Hepatocyte (in vitro differentiated cells): ENCODE results near the gene CCDC74B. TPM values are rescaled to one million over a fixed set of nuclear protein-coding genes. Genes with fewer than 3 reads are reported as not detected.
"Not testable (repeated sequence)": the region's sequence is repeated elsewhere in the genome, so short reads cannot be mapped to it uniquely, and the experiment has no call there.

Source experiments
- DNase-seq: peaks from one replicate; pipeline ENCODE4 v3.0.0-alpha.2; 2016; ENCODE audit warnings: low spot score
- H2AFZ ChIP-seq: fragments of 200-600 bp; sonication (generic); 2 replicates; pipeline ENCODE4 v1.6.0; 2016; ENCODE audit warnings: antibody characterized with exemption, mild to moderate bottlenecking
- H3K27ac ChIP-seq: fragments of 200-600 bp; sonication (generic); 2 replicates; pipeline ENCODE4 v1.5.1; 2016; ENCODE audit warnings: mild to moderate bottlenecking
- H3K27me3 ChIP-seq: fragments of 200-600 bp; sonication (generic); 2 replicates; pipeline ENCODE4 v1.6.1; 2016
- H3K36me3 ChIP-seq: fragments of 200-600 bp; sonication (generic); replicated peaks from 2 replicates; pipeline ENCODE4 v1.5.1; 2016; ENCODE audit warnings: low read depth; ENCODE audit not compliant: insufficient read depth
- H3K4me1 ChIP-seq: fragments of 200-600 bp; sonication (generic); 2 replicates; pipeline ENCODE4 v1.5.1; 2016; ENCODE audit warnings: mild to moderate bottlenecking, moderate library complexity; ENCODE audit not compliant: insufficient read depth
- H3K4me2 ChIP-seq: fragments of 200-600 bp; sonication (generic); 2 replicates; pipeline ENCODE4 v1.6.0; 2016
- H3K4me3 ChIP-seq: fragments of 200-600 bp; sonication (generic); 2 replicates; pipeline ENCODE4 v1.5.1; 2016; ENCODE audit warnings: mild to moderate bottlenecking
- H3K79me2 ChIP-seq: fragments of 200-600 bp; sonication (generic); 2 replicates; pipeline ENCODE4 v1.6.0; 2017; ENCODE audit warnings: mild to moderate bottlenecking
- H3K9me2 ChIP-seq: fragments of 200-600 bp; sonication (generic); replicated peaks from 2 replicates; pipeline ENCODE4 v1.6.0; 2017; ENCODE audit warnings: mild to moderate bottlenecking; ENCODE audit not compliant: insufficient read depth
- H3K9me3 ChIP-seq: fragments of 200-600 bp; sonication (generic); 2 replicates; pipeline ENCODE4 v1.5.1; 2016; ENCODE audit warnings: low read depth, mild to moderate bottlenecking
- H4K20me1 ChIP-seq: fragments of 200-600 bp; sonication (generic); 2 replicates; pipeline ENCODE4 v1.6.0; 2016; ENCODE audit warnings: mild to moderate bottlenecking; ENCODE audit not compliant: insufficient read depth, poor library complexity, severe bottlenecking
- WGBS: methylation state at CpG from one replicate; pipeline ENCODE4 v1.1.6; 2016; ENCODE audit warnings: low lambda C conversion rate; ENCODE audit errors: missing lambda C conversion rate; 5-methylcytosine and 5-hydroxymethylcytosine counted together
- polyA plus RNA-seq: library from polyadenylated mRNA; unstranded; fragments of >200 nt; fragmentation: Nextera tagmentation; extraction: Ambion mirVana; gene quantifications from 2 replicates; pipeline ENCODE4 v1.2.1, GENCODE V29; 2016
- total RNA-seq: library from RNA; depleted of rRNA; stranded (reverse); fragments of >200 nt; gene quantifications from 2 replicates; pipeline ENCODE4 v1.2.3, GENCODE V29; 2014

CCDC74B gene
- total and polyA plus RNA-seq, 2 experiments from 2014 or later = 3.8 to 5.3 TPM

- not testable (repeated sequence) for H3K27me3 ChIP-seq, H3K9me2 ChIP-seq, H3K79me2 ChIP-seq, H2AFZ ChIP-seq, DNase-seq, H3K4me2 ChIP-seq, H4K20me1 ChIP-seq, H3K4me3 ChIP-seq, H3K9me3 ChIP-seq, H3K36me3 ChIP-seq, H3K27ac ChIP-seq, H3K4me1 ChIP-seq
- WGBS = 97% methylated on average over 13 of the region's 13 CpGs
Observed at GRCh38 chr2:130142396-130143265, 2.3 kb downstream of the CCDC74B start.

GRCh38 chr2:130141645-130142370 lies 3.1 kb downstream of the CCDC74B start:
- not testable (repeated sequence) for H3K9me3 ChIP-seq, H3K79me2 ChIP-seq, H3K27me3 ChIP-seq, H3K36me3 ChIP-seq, H3K9me2 ChIP-seq, H3K4me1 ChIP-seq, H4K20me1 ChIP-seq, H2AFZ ChIP-seq, H3K27ac ChIP-seq, DNase-seq, H3K4me3 ChIP-seq, H3K4me2 ChIP-seq
- WGBS = 92% methylated on average over 10 of the region's 22 CpGs

GRCh38 chr2:130141002-130141401 lies 3.9 kb downstream of the CCDC74B start:
- H3K9me3 ChIP-seq, DNase-seq, H3K36me3 ChIP-seq, H2AFZ ChIP-seq, H3K4me1 ChIP-seq, H3K4me2 ChIP-seq, H3K27ac ChIP-seq, H3K27me3 ChIP-seq, H3K79me2 ChIP-seq, H3K4me3 ChIP-seq, H3K9me2 ChIP-seq, H4K20me1 ChIP-seq: not testable (repeated sequence)
- WGBS = 96% methylated on average over 4 of the region's 6 CpGs

GRCh38 chr2:130140516-130140915 lies 4.4 kb downstream of the CCDC74B start:
- H3K27me3 ChIP-seq, DNase-seq, H3K79me2 ChIP-seq, H3K4me1 ChIP-seq, H2AFZ ChIP-seq, H3K4me3 ChIP-seq, H3K27ac ChIP-seq, H3K9me3 ChIP-seq, H3K4me2 ChIP-seq, H3K36me3 ChIP-seq, H4K20me1 ChIP-seq, H3K9me2 ChIP-seq: not testable (repeated sequence)
- WGBS = 93% methylated on average over 5 of the region's 7 CpGs

GRCh38 chr2:130139331-130140280 lies 5.3 kb downstream of the CCDC74B start:
- H3K36me3 ChIP-seq, H3K4me3 ChIP-seq, DNase-seq, H3K4me2 ChIP-seq, H3K9me2 ChIP-seq, H3K9me3 ChIP-seq, H3K27ac ChIP-seq, H4K20me1 ChIP-seq, H3K27me3 ChIP-seq, H3K4me1 ChIP-seq, H2AFZ ChIP-seq: not testable (repeated sequence)
- 91% methylated on average over 29 of the region's 30 CpGs for WGBS
- peaks cover 18% of the 10 kb centered on the region for H3K79me2 ChIP-seq

GRCh38 chr2:130138841-130139251 lies 6.1 kb downstream of the CCDC74B start:
- peaks cover 26% of the 10 kb centered on the region for H3K79me2 ChIP-seq
- not testable (repeated sequence) for H2AFZ ChIP-seq, H3K4me1 ChIP-seq, H3K9me2 ChIP-seq, H4K20me1 ChIP-seq, H3K36me3 ChIP-seq, H3K27me3 ChIP-seq, DNase-seq, H3K27ac ChIP-seq, H3K4me2 ChIP-seq, H3K9me3 ChIP-seq, H3K4me3 ChIP-seq
- WGBS = 94% methylated on average over 14 of the region's 15 CpGs

- not testable (repeated sequence) for H3K4me2 ChIP-seq, H2AFZ ChIP-seq, H3K4me1 ChIP-seq, H3K9me2 ChIP-seq, H3K27me3 ChIP-seq, H3K27ac ChIP-seq, H3K4me3 ChIP-seq, H3K9me3 ChIP-seq, H3K36me3 ChIP-seq, DNase-seq, H4K20me1 ChIP-seq
- 91% methylated on average over 10 of the region's 13 CpGs for WGBS
- peaks cover 31% of the 10 kb centered on the region for H3K79me2 ChIP-seq
Observed at GRCh38 chr2:130138326-130138725, 6.6 kb downstream of the CCDC74B start.

GRCh38 chr2:130137118-130137517 lies 7.8 kb downstream of the CCDC74B start:
- not testable (repeated sequence) for H3K9me2 ChIP-seq, H3K4me1 ChIP-seq, H2AFZ ChIP-seq, H3K27ac ChIP-seq, H3K4me2 ChIP-seq, DNase-seq, H3K4me3 ChIP-seq, H3K27me3 ChIP-seq, H4K20me1 ChIP-seq, H3K36me3 ChIP-seq, H3K9me3 ChIP-seq
- 95% methylated on average over 5 of the region's 5 CpGs for WGBS
- H3K79me2 ChIP-seq = peaks cover 43% of the 10 kb centered on the region
